GM15510 (cell line): ENCODE measurements around the gene MSI2.

Source experiments
- POLR2A ChIP-seq: IDR thresholded peaks from 3 replicates; pipeline ENCODE4 v1.6.1; 2011; ENCODE audit warnings: borderline replicate concordance; ENCODE audit not compliant: insufficient read length; ENCODE audit errors: extremely low read depth

Gene MSI2

DNA sequence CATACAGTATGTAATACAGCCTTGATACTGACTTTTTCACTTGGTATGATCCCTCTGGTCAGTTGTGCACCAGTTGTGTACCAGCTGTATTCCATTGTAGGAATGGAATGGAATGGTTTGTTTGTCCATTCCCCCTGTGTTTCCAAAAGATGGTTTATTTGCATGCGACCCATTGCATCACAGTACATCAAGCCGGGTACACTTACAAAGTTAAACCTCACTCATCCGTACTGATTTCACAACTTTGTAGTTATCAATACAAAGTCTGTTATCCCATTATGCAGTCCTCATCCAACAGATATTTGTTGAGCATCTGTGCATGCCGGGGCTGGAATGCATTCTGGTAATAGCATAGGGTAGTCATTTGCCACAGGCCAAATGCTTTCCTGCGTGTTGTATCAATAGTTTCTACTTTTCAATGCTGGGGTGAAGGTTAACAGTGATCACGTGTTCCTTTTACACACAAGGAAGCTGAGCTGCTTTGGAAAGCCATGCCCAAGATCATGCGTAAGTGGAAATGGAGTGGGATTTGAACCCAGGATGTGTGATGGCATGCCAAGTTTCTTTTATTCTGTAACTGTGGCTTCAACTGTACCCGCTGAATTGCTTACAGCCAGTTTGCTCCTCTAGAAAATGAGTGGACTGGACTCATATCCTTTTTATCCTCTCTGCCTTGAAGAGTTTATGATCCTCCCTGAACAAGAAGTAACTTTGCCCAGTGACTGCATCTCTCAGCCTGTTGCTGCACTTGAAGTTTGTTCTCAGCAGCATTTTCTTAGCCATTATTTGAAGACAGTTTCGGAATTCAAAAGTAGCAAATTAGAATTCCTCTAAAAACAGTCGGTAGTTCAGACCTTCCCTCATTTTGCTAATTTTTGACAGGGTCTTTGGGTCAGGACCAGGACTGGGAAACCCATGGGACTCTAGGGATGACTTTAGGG is 260.2 kb downstream of the MSI2 start:
- TF ChIP-seq POLR2A = no peak

DNA sequence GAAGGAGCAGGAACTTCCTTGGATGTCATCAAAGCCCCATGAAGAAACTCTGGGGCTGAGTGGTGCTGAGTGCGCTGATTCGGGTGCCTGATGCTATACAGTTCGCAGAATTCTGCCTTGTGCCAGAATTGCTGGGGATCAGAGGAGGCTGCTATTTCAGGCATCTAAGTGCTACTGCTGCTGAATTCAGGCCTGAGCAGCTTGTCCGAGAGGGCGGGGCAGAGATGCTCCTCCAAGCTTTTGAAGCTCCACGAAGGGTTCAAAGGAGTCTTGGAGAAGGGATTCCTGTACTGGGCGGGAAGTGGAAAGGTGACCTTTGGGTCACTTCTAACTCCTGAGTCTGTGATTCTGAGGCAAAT is 260.9 kb downstream of the MSI2 start:
- no peak for TF ChIP-seq POLR2A

GRCh38 chr17:57517632-57518456 is 261.5 kb downstream of the MSI2 start:
- TF ChIP-seq POLR2A = no peak

DNA sequence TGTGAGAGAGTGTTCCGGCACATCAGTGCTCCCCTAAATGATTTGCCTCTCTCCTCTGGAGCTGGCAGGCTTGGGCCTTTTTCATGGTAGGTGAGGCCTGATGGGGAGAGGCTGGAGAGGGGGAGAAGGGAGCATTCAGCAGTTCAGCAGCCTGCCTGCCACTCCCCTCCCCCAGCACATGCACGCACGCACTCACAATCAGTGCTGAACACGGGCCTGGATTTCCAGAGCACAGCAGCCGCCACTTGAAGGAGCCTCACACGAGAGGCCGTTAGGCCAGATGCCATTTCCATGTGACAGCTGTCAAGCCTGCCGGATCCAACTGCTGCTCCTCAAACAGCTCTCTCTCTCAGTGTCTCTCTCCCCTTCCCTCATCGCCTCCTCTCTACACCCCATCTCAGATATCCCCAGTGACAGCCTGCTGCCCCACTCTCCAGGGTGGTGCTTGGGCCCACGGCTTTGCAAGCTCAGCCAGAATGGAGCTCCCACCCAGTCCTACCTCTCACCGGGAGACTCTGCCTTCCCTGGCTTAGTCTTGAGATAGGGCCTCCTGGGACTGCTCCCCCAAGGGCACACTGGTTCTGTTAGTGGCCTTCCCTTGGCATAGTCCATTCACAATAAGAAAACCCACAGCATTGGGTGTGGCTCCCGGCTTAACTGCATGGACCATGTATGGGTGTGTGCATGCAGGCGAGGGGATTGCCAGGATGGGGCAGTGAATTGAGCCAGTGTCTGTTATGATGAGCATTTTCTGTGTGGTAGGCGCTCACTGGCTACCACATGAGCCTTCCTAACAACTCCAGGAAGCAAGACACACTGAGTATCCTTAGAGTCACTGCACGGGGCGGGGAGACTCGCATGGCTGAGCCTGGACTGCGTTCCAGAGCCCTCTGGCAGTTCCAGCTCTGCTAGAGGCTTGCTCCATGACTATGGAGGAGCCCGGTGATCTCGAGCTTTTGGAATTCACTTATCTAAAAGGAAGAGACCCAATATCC is 262.6 kb downstream of the MSI2 start:
- TF ChIP-seq POLR2A = no peak

DNA sequence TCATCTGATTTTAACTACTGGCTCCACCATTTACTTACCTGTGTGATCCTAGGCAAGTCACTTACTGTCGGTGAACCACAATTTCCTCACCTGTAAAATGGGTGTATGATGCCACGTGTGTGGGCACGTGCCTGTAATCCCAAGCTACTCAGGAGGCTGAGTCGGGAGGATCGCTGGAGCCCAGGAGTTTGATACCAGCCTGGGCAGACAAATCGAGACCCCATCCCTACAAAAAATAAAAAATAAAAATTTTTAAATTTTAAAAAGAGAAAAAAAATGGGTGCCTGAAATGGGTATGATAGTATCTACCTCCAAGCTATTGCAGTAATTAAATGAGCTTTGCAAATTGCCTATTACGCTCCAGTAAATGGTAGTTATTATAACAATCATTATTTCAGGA is 263.5 kb downstream of the MSI2 start:
- TF ChIP-seq POLR2A = no peak

DNA sequence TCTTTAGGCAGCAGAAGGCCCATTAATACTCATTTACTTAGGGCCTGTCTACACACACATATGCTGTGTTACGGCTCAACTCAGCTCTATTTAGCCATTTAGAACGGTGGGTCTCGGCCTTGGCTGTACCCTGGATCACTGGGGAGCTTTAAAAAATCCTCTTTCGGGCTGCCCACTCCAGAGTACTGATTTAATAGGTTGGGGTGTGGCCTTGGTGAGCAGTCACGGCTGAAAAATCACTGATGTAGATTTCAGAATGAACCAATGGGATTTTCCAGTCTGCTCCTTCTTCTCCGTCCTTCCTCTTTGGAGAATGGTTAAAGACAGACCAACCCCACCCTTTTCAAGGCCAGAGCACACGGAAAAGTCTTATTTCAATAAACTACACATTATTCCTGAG is 265.3 kb downstream of the MSI2 start:
- no peak for TF ChIP-seq POLR2A

DNA sequence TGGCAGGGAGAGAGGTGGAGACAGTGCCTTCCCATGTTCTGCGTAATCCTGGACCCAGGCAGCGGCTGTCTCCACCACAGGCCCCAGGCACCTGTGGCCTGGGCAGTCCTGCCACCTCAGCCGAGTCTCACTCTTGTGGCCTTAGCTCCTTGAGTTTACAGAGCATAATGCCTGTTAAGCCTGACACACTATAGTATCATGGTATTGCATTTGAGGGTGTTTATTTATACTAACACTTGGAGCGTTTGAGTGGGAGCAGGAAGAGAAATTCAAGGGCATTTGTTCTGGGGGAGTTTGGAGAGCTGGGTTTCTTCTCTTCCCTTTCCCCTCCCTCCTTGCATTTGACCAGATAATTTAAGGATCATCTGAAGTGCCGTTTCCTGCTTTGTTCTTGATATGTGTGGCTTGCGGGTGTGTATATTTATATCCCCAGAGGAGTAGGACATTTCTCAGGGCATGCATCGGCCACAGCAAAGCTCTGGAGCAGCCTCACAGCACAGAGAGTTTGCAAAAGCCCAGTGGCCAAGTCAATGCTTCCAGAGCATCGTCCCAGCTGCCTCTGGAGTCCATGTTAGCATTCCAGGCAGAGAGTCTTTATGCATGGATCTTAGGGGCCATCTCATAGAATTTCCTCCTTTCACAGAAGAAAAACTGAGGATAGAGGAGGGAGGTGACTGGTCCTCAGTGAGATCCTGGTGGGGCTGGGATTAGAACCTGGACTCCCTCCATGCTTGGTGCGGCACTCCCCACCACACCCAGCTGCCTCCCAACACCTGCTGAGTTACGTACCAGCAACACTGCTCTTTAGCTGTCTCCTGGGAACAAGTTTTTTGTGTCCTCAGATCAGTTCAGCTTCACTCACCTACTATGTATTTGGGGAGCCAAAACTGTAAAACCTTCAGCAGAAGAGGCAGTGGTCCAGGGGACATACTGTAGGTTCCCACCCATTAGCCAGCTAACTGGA is 266.0 kb downstream of the MSI2 start:
- TF ChIP-seq POLR2A = no peak

- no peak for TF ChIP-seq POLR2A
Observed at GRCh38 chr17:57523926-57524632, 267.8 kb downstream of the MSI2 start.

- TF ChIP-seq POLR2A = no peak
Observed at GRCh38 chr17:57524839-57525568, 268.7 kb downstream of the MSI2 start.

DNA sequence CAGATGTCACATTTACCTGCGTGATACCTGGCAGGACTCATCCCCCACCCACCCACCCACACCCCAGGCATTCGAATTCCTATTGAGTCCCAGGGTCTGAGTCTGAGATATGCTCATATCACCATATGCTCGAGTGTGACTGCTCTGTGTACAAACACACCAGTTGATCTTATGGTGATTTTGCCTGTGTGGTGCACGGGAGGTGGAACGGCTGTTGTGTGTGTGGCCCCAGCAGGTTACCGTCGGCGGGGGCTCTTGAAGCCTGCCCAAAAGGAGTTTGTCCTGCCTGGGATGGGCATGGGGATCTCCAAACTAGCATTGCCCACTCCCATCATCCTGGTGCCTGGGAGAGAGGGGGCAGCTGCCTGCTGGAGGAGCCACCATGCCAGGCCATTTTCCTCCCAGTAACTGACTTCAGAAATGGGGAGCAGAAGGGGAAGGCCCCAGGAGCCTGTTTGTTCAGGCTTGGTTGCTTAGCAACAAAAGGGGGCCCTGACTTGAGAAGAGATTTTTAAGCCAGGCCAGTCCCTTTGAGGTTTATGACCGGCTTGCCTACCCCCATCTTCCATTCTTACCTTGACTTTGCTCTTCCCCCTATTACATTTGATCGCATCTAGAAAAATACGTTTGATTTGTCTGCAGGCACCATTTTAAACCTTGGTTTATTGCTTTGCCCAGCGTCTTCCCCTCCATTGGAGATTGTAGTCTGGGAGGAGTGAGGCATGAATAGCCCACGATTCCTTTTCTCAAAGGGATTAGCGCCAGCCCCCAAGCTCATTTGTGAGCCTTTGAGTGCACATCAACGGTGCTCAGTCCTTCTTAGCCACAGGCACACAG is 271.1 kb downstream of the MSI2 start:
- no peak for TF ChIP-seq POLR2A

DNA sequence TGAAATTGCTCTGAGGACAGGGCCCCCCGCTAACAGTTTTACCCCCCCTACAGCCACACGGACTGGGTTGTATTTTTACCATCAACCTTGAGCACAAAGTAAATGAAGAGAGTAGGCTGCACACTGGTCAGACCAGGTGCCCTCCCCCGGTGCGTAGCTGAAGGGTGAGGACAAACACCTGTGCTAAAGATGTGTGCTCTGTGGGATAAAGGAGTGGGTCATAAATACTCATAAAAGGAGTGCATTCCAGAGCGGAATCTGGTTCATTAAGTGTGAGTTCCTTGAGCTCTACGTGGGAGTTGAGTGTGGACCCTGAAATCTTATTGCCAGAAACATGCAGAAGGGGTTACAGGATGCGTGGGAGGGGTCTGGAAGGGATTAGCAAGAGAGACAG is 271.7 kb downstream of the MSI2 start:
- TF ChIP-seq POLR2A = no peak

DNA sequence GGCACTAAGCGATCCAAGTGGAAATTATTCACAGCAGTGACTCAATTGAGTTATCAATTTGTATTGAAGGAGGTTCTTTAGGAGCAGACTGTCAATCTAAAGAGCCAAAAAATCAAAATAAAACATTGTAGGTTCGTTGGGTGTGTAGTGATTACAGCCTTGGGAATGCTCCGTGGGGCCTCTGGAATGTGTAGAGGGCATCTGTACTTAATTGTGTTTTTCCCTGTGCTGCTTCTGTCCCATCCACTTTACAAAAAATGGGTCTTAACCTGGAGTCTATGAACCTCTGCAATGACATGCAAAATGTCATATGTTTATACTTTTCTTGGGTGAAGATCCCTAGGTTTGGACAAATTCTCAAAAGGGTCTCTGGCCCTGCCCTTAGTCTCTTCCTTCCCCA is 273.7 kb downstream of the MSI2 start:
- TF ChIP-seq POLR2A = no peak

DNA sequence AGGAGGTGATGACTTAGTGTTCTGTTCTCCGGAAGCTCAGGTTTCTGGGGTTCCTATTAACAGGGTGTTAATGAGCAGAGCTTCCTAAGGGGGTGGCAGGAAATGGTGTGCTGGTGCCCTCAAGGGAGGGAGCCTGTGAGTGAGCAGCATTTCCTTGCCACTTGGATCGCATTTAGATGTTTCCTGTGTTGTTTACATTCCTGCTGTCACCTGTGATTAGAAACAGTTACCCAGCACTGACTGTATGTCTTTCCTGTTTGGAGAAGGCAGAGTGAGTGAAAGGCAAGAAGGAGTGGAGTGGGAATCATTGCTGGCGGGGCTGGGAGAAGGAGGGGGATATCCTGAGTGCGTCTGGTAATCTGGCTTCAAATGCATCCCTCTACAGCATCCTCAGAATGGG is 274.2 kb downstream of the MSI2 start:
- no peak for TF ChIP-seq POLR2A
